K562 (cell line): ENCODE results near the gene LYPD4. TPM values are rescaled to one million over a fixed set of nuclear protein-coding genes. Genes with fewer than 3 reads are reported as not detected.

ENCODE experiments used
- CREB1 ChIP-seq, 2 experiments: sonication (generic) in 1 of 2; formaldehyde crosslinking in 1 of 2; IDR thresholded peaks; 2 replicates each; pipeline versions ENCODE4 v1.6.1 to v1.8.0; 2012 to 2022; ENCODE audit warnings: inconsistent platforms in 1 of 2, mild to moderate bottlenecking in 1 of 2, missing genetic modification reagents in 1 of 2, moderate library complexity in 1 of 2
- ELF1 ChIP-seq: fragments of 200-800 bp; sonication (Bioruptor generic); IDR thresholded peaks from 2 replicates; pipeline ENCODE4 v1.6.1; 2016; ENCODE audit warnings: missing genetic modification characterization, missing compliant biosample characterization
- ETS2 ChIP-seq: IDR thresholded peaks from 2 replicates; pipeline ENCODE4 v1.6.1; 2016; ENCODE audit warnings: borderline replicate concordance, missing genetic modification characterization, mild to moderate bottlenecking, moderate library complexity, missing compliant biosample characterization; ENCODE audit not compliant: poor library complexity, severe bottlenecking
- FOXK2 ChIP-seq, 2 experiments: fragments of 450-650 bp; IDR thresholded peaks in 1 of 2; conservative IDR thresholded peaks in 1 of 2; 2 replicates each; pipeline ENCODE4 v1.6.1; 2016; ENCODE audit warnings: low read depth in 2 of 2, mild to moderate bottlenecking in 1 of 2
- HMGN3 ChIP-seq: IDR thresholded peaks from 2 replicates; pipeline ENCODE4 v1.6.1; 2011; ENCODE audit warnings: borderline replicate concordance, low read depth, mild to moderate bottlenecking, mixed read lengths, low read length; ENCODE audit not compliant: insufficient read length; ENCODE audit errors: extremely low read depth
- NKRF ChIP-seq: fragments of 450-650 bp; IDR thresholded peaks from 2 replicates; pipeline ENCODE4 v1.6.1; 2016; ENCODE audit warnings: borderline replicate concordance
- POU5F1 ChIP-seq: fragments of 150-350 bp; IDR thresholded peaks from 2 replicates; pipeline ENCODE4 v1.6.1; 2014; ENCODE audit warnings: borderline replicate concordance, low read length, low read depth, mild to moderate bottlenecking; ENCODE audit not compliant: partially characterized antibody
- SIN3B ChIP-seq: fragments of 450-650 bp; IDR thresholded peaks from 2 replicates; pipeline ENCODE4 v1.6.1; 2017; ENCODE audit warnings: low read depth, mild to moderate bottlenecking, moderate library complexity
- TBL1XR1 ChIP-seq, 2 experiments: IDR thresholded peaks; 2 replicates each; pipeline ENCODE4 v1.6.1; 2012; ENCODE audit warnings: improper control_type of control experiment in 2 of 2, low read length in 2 of 2, mild to moderate bottlenecking in 1 of 2
- XRCC4 ChIP-seq: IDR thresholded peaks from one replicate; pipeline ENCODE4 v1.6.1; 2011; ENCODE audit not compliant: insufficient read depth, insufficient read length; ENCODE audit errors: extremely low read depth
- YBX1 ChIP-seq: fragments of 450-650 bp; IDR thresholded peaks from 2 replicates; pipeline ENCODE4 v1.7.1; 2016; ENCODE audit warnings: mild to moderate bottlenecking
- ZC3H8 ChIP-seq: fragments of 450-650 bp; IDR thresholded peaks from 2 replicates; pipeline ENCODE4 v1.6.1; 2017
- ZNF384 ChIP-seq: IDR thresholded peaks from 2 replicates; pipeline ENCODE4 v1.6.1; 2012; ENCODE audit warnings: low read depth, low read length, improper control_type of control experiment
- ZNF740 ChIP-seq, 3 experiments: fragments of 200-800 bp in 1 of 3; sonication (Bioruptor generic) in 1 of 3; sonication (generic) in 1 of 3; formaldehyde crosslinking in 1 of 3; IDR thresholded peaks; 2 replicates each; pipeline versions ENCODE4 v1.6.1 to v1.8.0; 2016 to 2022; ENCODE audit warnings: mild to moderate bottlenecking in 2 of 3, missing compliant biosample characterization in 2 of 3, missing genetic modification characterization in 2 of 3, missing genetic modification reagents in 1 of 3
- polyA plus RNA-seq, 8 experiments: library from polyadenylated mRNA; depleted of rRNA in 4 of 8; stranded (reverse) in 5 of 8; unstranded in 3 of 8; fragments of >200 nt; fragmentation: Nextera tagmentation in 2 of 8; fragmentation: Illumina TruSeq in 1 of 8; extraction: Ambion mirVana in 2 of 8; extraction: Trizol in 1 of 8; gene quantifications; 2 replicates each; pipeline versions ENCODE4 v1.2.1 to v1.2.3, GENCODE V29; 2011 to 2014; ENCODE audit warnings: inconsistent platforms in 1 of 8, missing spikeins in 1 of 8
- total RNA-seq, 7 experiments: library from RNA; depleted of rRNA in 6 of 7; stranded (reverse); fragments of >200 nt in 6 of 7; fragmentation: Illumina TruSeq in 2 of 7; extraction: Trizol in 2 of 7; gene quantifications; 2 replicates each; pipeline versions ENCODE4 v1.2.1 to v1.2.3, GENCODE V29; 2011 to 2021; ENCODE audit warnings: low replicate concordance in 1 of 7
- TF ChIP-seq, protein P1 (sequence below): IDR thresholded peaks from 2 replicates; pipeline ENCODE4 v1.6.1; 2011; ENCODE audit not compliant: insufficient read length; ENCODE audit errors: extremely low read depth
- TF ChIP-seq, protein P2 (sequence below): fragments of 450-650 bp; formaldehyde crosslinking; IDR thresholded peaks from 2 replicates; pipeline ENCODE4 v1.4.0; 2022; ENCODE audit warnings: missing genetic modification characterization

Gene LYPD4
- total and polyA plus RNA-seq, 9 of the 15 experiments (the other 6 are each of a cell fraction or from before 2014, with no cell fraction given), result 0.11 TPM; not detected in 8

GRCh38 chr19:41859618-41860418 lies 15.3 kb upstream of the LYPD4 start, which contains the start of gene RPS19 (continued):
- TF ChIP-seq FOXK2 (conservative IDR thresholded peaks at IDR 0.05 in 1 of 2, IDR thresholded peaks at IDR 0.05 in 1 of 2; ENCODE audit: low read depth in 2 of 2) (peak; percentile 75 to 80), POU5F1 (peak; percentile 86), SIN3B (peak; percentile 87), ELF1 (peak; percentile 100), ZNF740 (CRISPR knock-in tag; IDR thresholded peaks at IDR 0.05) (no peak), ZNF740 (tag; IDR thresholded peaks at IDR 0.05) (no peak; a peak in 1 of 4 replicates), CREB1 (IDR thresholded peaks at IDR 0.05) (peak; percentile 79), CREB1 (CRISPR knock-in tag; IDR thresholded peaks at IDR 0.05) (peak; percentile 60), XRCC4 (no peak), ZC3H8 (0 out of 2 replicates have a peak, but pooled peaks have one; percentile 51), YBX1 (no peak), HMGN3 (peak; percentile 75), NKRF (peak; percentile 96), TBL1XR1 (IDR thresholded peaks at IDR 0.05; ENCODE audit: low read length in 2 of 2) (peak in 1 of 2 experiments; percentile 56; a peak in 1 of 4 replicates), ZNF384 (0 out of 2 replicates have a peak, but pooled peaks have one; percentile 15), ETS2 (tag) (no peak)
- TF ChIP-seq, protein P1, sequence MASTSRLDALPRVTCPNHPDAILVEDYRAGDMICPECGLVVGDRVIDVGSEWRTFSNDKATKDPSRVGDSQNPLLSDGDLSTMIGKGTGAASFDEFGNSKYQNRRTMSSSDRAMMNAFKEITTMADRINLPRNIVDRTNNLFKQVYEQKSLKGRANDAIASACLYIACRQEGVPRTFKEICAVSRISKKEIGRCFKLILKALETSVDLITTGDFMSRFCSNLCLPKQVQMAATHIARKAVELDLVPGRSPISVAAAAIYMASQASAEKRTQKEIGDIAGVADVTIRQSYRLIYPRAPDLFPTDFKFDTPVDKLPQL, result no peak
- TF ChIP-seq, protein P2, sequence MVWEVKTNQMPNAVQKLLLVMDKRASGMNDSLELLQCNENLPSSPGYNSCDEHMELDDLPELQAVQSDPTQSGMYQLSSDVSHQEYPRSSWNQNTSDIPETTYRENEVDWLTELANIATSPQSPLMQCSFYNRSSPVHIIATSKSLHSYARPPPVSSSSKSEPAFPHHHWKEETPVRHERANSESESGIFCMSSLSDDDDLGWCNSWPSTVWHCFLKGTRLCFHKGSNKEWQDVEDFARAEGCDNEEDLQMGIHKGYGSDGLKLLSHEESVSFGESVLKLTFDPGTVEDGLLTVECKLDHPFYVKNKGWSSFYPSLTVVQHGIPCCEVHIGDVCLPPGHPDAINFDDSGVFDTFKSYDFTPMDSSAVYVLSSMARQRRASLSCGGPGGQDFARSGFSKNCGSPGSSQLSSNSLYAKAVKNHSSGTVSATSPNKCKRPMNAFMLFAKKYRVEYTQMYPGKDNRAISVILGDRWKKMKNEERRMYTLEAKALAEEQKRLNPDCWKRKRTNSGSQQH, result peak; percentile 86; the same call in 1 of the 2 replicates
